H7 (cell line): ENCODE measurements around the gene POLR2E. TPM values are rescaled to one million over a fixed set of nuclear protein-coding genes. Genes with fewer than 3 reads are reported as not detected.

ENCODE experiments used
- DNase-seq: peaks from one replicate; pipeline ENCODE4 v3.0.0; 2012
- H3K27me3 ChIP-seq: 2 replicates; pipeline ENCODE4 v1.6.0; 2011; ENCODE audit warnings: mild to moderate bottlenecking, low read length; ENCODE audit not compliant: control insufficient read depth, insufficient read depth
- H3K36me3 ChIP-seq: replicated peaks from 2 replicates; pipeline ENCODE4 v1.5.1; 2011; ENCODE audit warnings: low read length; ENCODE audit not compliant: control insufficient read depth, insufficient read depth
- H3K4me3 ChIP-seq: 2 replicates; pipeline ENCODE4 v1.5.1; 2011; ENCODE audit warnings: low read depth, mild to moderate bottlenecking, control low read depth, low read length, moderate library complexity; ENCODE audit not compliant: insufficient read depth
- total RNA-seq: library from RNA; depleted of rRNA; stranded (reverse); fragments of >200 nt; shearing (Covaris generic); gene quantifications from 2 replicates; pipeline ENCODE4 v1.2.3, GENCODE V29; 2014

The POLR2E gene
- total RNA-seq, 1 experiment from 2014 or later, result 283 TPM

GRCh38 chr19:1085676-1086442 lies 9.3 kb downstream of the POLR2E start:
- Histone ChIP-seq H3K4me3 (no peak overlapping the region), H3K36me3 (peaks cover 9% of the 10 kb centered on the region), H3K27me3 (no peaks in the 10 kb centered on the region)
- no peak for DNase-seq

- H3K36me3 ChIP-seq, result peaks cover 9% of the 10 kb centered on the region
- DNase-seq, result no peak
- H3K4me3 ChIP-seq, result no peak overlapping the region
- no peaks in the 10 kb centered on the region for H3K27me3 ChIP-seq
These were observed 10.0 kb downstream of the POLR2E start for GRCh38 chr19:1085053-1085658.

- DNase-seq, result no peak
- Histone ChIP-seq H3K27me3 (no peaks in the 10 kb centered on the region), H3K4me3 (no peak overlapping the region), H3K36me3 (peaks cover 9% of the 10 kb centered on the region)
These were observed 10.9 kb downstream of the POLR2E start for GRCh38 chr19:1084024-1084868.

GRCh38 chr19:1082928-1083816 lies 12.0 kb downstream of the POLR2E start:
- Histone ChIP-seq H3K4me3 (peak overlapping the region; percentile 54), H3K36me3 (peaks cover 9% of the 10 kb centered on the region), H3K27me3 (no peaks in the 10 kb centered on the region)
- no peak for DNase-seq

GRCh38 chr19:1082165-1082927 lies 12.8 kb downstream of the POLR2E start:
- H3K27me3 ChIP-seq, result no peaks in the 10 kb centered on the region
- peak; percentile 100 for DNase-seq
- H3K4me3 ChIP-seq, result peak overlapping the region; percentile 54
- peaks cover 6% of the 10 kb centered on the region for H3K36me3 ChIP-seq

- DNase-seq, result peak; percentile 72
- no peaks in the 10 kb centered on the region for H3K27me3 ChIP-seq
- peak overlapping the region; percentile 41 for H3K4me3 ChIP-seq
- peaks cover 6% of the 10 kb centered on the region for H3K36me3 ChIP-seq
These were observed 13.6 kb downstream of the POLR2E start for GRCh38 chr19:1081301-1082164.

- Histone ChIP-seq H3K27me3 (no peaks in the 10 kb centered on the region), H3K36me3 (peaks cover 7% of the 10 kb centered on the region), H3K4me3 (no peak overlapping the region)
- DNase-seq, result no peak
These were observed 14.6 kb downstream of the POLR2E start for GRCh38 chr19:1080360-1081161.

GRCh38 chr19:1079566-1080111 lies 15.5 kb downstream of the POLR2E start:
- no peak overlapping the region for H3K4me3 ChIP-seq
- DNase-seq, result peak; percentile 79
- peaks cover 4% of the 10 kb centered on the region for H3K36me3 ChIP-seq
- H3K27me3 ChIP-seq, result no peaks in the 10 kb centered on the region

- no peak for DNase-seq
- Histone ChIP-seq H3K27me3 (no peaks in the 10 kb centered on the region; the same call in 1 of the 2 replicates), H3K36me3 (peaks cover 5% of the 10 kb centered on the region), H3K4me3 (no peak overlapping the region)
These were observed 18.2 kb downstream of the POLR2E start for GRCh38 chr19:1076951-1077350.

- Histone ChIP-seq H3K27me3 (peaks cover 6% of the 10 kb centered on the region; the same call in 1 of the 2 replicates), H3K4me3 (no peak overlapping the region), H3K36me3 (peaks cover 5% of the 10 kb centered on the region)
- DNase-seq, result no peak
These were observed 19.2 kb downstream of the POLR2E start for GRCh38 chr19:1076046-1076386.

- Histone ChIP-seq H3K36me3 (peaks cover 5% of the 10 kb centered on the region), H3K4me3 (no peak overlapping the region)
- no peak for DNase-seq
These were observed 20.5 kb downstream of the POLR2E start for GRCh38 chr19:1074544-1075283.

More at GRCh38 chr19:1074544-1075283, 20.5 kb downstream of the POLR2E start:
- peaks cover 15% of the 10 kb centered on the region; the same call in 1 of the 2 replicates for H3K27me3 ChIP-seq
